ENCODE measurements around the gene KICS2. TPM values are rescaled to one million over a fixed set of nuclear protein-coding genes. Genes with fewer than 3 reads are reported as not detected.

KICS2 gene
- total RNA-seq, 2 experiments from 2014 or later: 12.1 to 13.4 TPM

- ChIA-PET CTCF (no interaction called here), POLR2A (no interaction called here)
Measured at GRCh38 chr12:64180951-64181350, 41.1 kb downstream of the KICS2 start.

- POLR2A ChIA-PET: no interaction called here
- CTCF ChIA-PET: no interaction called here
Measured at GRCh38 chr12:64178122-64178521, 44.0 kb downstream of the KICS2 start.

- POLR2A ChIA-PET: no interaction called here
Measured at GRCh38 chr12:64177001-64177400, 45.1 kb downstream of the KICS2 start.

DNA sequence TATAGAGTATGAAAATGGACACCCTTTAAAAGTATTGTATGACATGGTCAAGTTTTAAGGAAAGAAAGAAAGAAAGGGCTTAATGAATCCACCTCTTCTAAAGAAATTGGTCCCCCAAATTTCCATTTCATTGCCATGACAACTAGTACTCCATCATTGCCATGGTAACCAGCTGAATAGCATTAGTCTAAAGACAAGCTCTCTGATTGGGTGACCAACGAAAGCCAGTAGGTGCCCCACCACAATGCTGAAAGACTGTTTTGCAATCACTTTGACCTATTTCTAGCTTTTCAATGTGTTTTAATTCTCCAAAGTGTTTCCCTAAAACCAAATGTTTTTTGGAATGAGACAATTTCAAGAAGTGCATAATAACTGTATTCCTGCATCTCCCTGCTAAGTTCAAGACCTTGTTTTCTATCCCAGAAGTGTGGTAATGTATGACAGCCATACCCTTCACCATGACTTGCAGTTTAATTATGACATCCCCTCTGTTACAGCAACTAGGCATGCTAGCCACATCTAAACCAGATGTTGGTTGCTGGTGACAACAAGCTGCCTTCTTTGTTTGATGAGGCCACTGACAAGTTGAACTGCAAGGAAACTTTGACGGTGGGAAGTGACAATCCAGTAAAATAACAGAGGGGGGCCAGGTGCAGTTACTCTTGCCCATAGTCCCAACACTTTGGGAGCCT is 46.7 kb downstream of the KICS2 start:
- ChIA-PET CTCF (no interaction called here), POLR2A (no interaction called here)

More at GRCh38 chr12:64177001-64177400, 45.1 kb downstream of the KICS2 start:
- CTCF ChIA-PET: no interaction called here

- ChIA-PET CTCF (interaction anchor here (0.6 to 1.2 kb wide), 2 partner anchors 12 to 24 kb away, joined by 3 read pairs; no protein-coding TSS in a partner anchor), POLR2A (no interaction called here)
Measured at GRCh38 chr12:64173456-64173855, 48.6 kb downstream of the KICS2 start.

Other genes with a start within 250 kb of the KICS2 start
- gene C12orf56, start 168.5 kb upstream of the KICS2 start, total RNA-seq: not detected
- gene XPOT, start 182.1 kb upstream of the KICS2 start, total RNA-seq: 100 to 1,000 TPM; 163 to 174 TPM
- gene TBK1, start 229.8 kb upstream of the KICS2 start, total RNA-seq: 10 to 100 TPM; 25.4 to 26.0 TPM

All from activated CD8-positive, alpha-beta memory T cell treated with anti-CD3 and anti-CD28 coated beads for 36 hours (primary cell).